H9 (cell line): ENCODE measurements around the gene PPP2CA. TPM values are rescaled to one million over a fixed set of nuclear protein-coding genes. Genes with fewer than 3 reads are reported as not detected.

Experiments used
- DNase-seq: peaks from one replicate; pipeline ENCODE4 v3.0.0-alpha.2; 2017
- H2AFZ ChIP-seq: one replicate; pipeline ENCODE4 v1.6.1; 2013; ENCODE audit warnings: mild to moderate bottlenecking, low read length, control low read depth, moderate library complexity
- H2AK5ac ChIP-seq: 2 replicates; pipeline ENCODE4 v1.6.1; 2013; ENCODE audit warnings: low read length, control low read depth, mixed read lengths; ENCODE audit not compliant: insufficient read length
- H2BK120ac ChIP-seq: one replicate; pipeline ENCODE4 v1.6.1; 2013; ENCODE audit warnings: low read depth, mild to moderate bottlenecking, low read length, control low read depth, inconsistent platforms; ENCODE audit not compliant: poor library complexity, severe bottlenecking
- H2BK12ac ChIP-seq: 2 replicates; pipeline ENCODE4 v1.6.1; 2013; ENCODE audit warnings: low read length, control low read depth, mixed read lengths, low read depth; ENCODE audit not compliant: insufficient read length
- H2BK15ac ChIP-seq: 2 replicates; pipeline ENCODE4 v1.6.1; 2013; ENCODE audit warnings: low read depth, low read length, control low read depth
- H2BK20ac ChIP-seq: one replicate; pipeline ENCODE4 v1.6.1; 2013; ENCODE audit warnings: low read depth, mild to moderate bottlenecking, low read length, control low read depth, inconsistent platforms; ENCODE audit not compliant: poor library complexity, severe bottlenecking
- H2BK5ac ChIP-seq: 2 replicates; pipeline ENCODE4 v1.6.1; 2013; ENCODE audit warnings: low read length, control low read depth, mixed read lengths; ENCODE audit not compliant: insufficient read length
- H3K14ac ChIP-seq: 2 replicates; pipeline ENCODE4 v1.6.1; 2013; ENCODE audit warnings: low read length, control low read depth; ENCODE audit not compliant: insufficient read depth
- H3K18ac ChIP-seq: 2 replicates; pipeline ENCODE4 v1.6.1; 2013; ENCODE audit warnings: low read depth, mild to moderate bottlenecking, mixed read lengths, low read length, control low read depth; ENCODE audit not compliant: insufficient read length
- H3K23ac ChIP-seq: 2 replicates; pipeline ENCODE4 v1.6.1; 2013; ENCODE audit warnings: low read length, control low read depth, mixed read lengths, low read depth; ENCODE audit not compliant: insufficient read length
- H3K23me2 ChIP-seq: 2 replicates; pipeline ENCODE4 v1.6.1; 2013; ENCODE audit warnings: low read depth, mild to moderate bottlenecking, mixed read lengths, low read length, control low read depth; ENCODE audit not compliant: insufficient read length, poor library complexity, severe bottlenecking
- H3K27ac ChIP-seq: 2 replicates; pipeline ENCODE4 v1.5.1; 2013; ENCODE audit warnings: low read length, control low read depth, mixed read lengths, low read depth; ENCODE audit not compliant: insufficient read length
- H3K27me3 ChIP-seq: 2 replicates; pipeline ENCODE4 v1.6.1; 2013; ENCODE audit warnings: low read length, control low read depth, inconsistent platforms; ENCODE audit not compliant: insufficient read depth
- H3K4ac ChIP-seq: 2 replicates; pipeline ENCODE4 v1.6.1; 2013; ENCODE audit warnings: low read depth, mild to moderate bottlenecking, control low read depth, inconsistent platforms, low read length, moderate library complexity
- H3K4me1 ChIP-seq: 2 replicates; pipeline ENCODE4 v1.6.1; 2013; ENCODE audit warnings: low read length, control low read depth, inconsistent platforms; ENCODE audit not compliant: insufficient read depth
- H3K4me2 ChIP-seq: 2 replicates; pipeline ENCODE4 v1.6.1; 2013; ENCODE audit warnings: low read length, control low read depth, mixed read lengths; ENCODE audit not compliant: insufficient read length, insufficient read depth
- H3K56ac ChIP-seq: 2 replicates; pipeline ENCODE4 v1.6.1; 2013; ENCODE audit warnings: low read depth, mild to moderate bottlenecking, mixed read lengths, low read length, control low read depth; ENCODE audit not compliant: insufficient read length
- H3K79me1 ChIP-seq: 2 replicates; pipeline ENCODE4 v1.6.1; 2013; ENCODE audit warnings: low read depth, mild to moderate bottlenecking, moderate library complexity, low read length, control low read depth, inconsistent platforms; ENCODE audit not compliant: insufficient read depth, poor library complexity, severe bottlenecking
- H3K79me2 ChIP-seq: 2 replicates; pipeline ENCODE4 v1.6.1; 2013; ENCODE audit warnings: low read length, control low read depth, inconsistent platforms; ENCODE audit not compliant: insufficient read depth
- H3K9ac ChIP-seq: 2 replicates; pipeline ENCODE4 v1.6.1; 2013; ENCODE audit warnings: low read length, control low read depth, mixed read lengths; ENCODE audit not compliant: insufficient read length; ENCODE audit errors: extremely low read depth
- H3K9me3 ChIP-seq: one replicate; pipeline ENCODE4 v1.6.1; 2013; ENCODE audit warnings: low read depth, low read length, inconsistent platforms; ENCODE audit not compliant: control insufficient read depth
- H3T11ph ChIP-seq: one replicate; pipeline ENCODE4 v1.6.1; 2013; ENCODE audit warnings: mild to moderate bottlenecking, low read length, control low read depth, inconsistent platforms
- H4K20me1 ChIP-seq: one replicate; pipeline ENCODE4 v1.6.1; 2013; ENCODE audit not compliant: control insufficient read depth, insufficient read length, insufficient read depth
- H4K5ac ChIP-seq: 2 replicates; pipeline ENCODE4 v1.6.1; 2013; ENCODE audit warnings: low read depth, mild to moderate bottlenecking, mixed read lengths, low read length, control low read depth; ENCODE audit not compliant: insufficient read length
- H4K8ac ChIP-seq: replicated peaks from 2 replicates; pipeline ENCODE4 v1.6.1; 2013; ENCODE audit warnings: low read length, control low read depth, mixed read lengths, low read depth; ENCODE audit not compliant: insufficient read length
- H4K91ac ChIP-seq: 2 replicates; pipeline ENCODE4 v1.6.1; 2013; ENCODE audit warnings: low read depth, mild to moderate bottlenecking, moderate library complexity, mixed read lengths, low read length, control low read depth; ENCODE audit not compliant: insufficient read length
- H3K27ac Mint-ChIP-seq, 3 experiments: 2 replicates in 2 of 3; 3 replicates in 1 of 3; pipeline ENCODE4 v1.8.0; 2020 to 2021; ENCODE audit warnings: mixed read lengths in 3 of 3, mild to moderate bottlenecking in 1 of 3, moderate library complexity in 1 of 3
- H3K27me3 Mint-ChIP-seq: 2 replicates; pipeline ENCODE4 v1.8.0; 2021; ENCODE audit warnings: low read depth, mild to moderate bottlenecking, moderate library complexity, mixed read lengths
- H3K36me3 Mint-ChIP-seq, 3 experiments: 2 replicates in 2 of 3; 3 replicates in 1 of 3; pipeline ENCODE4 v1.8.0; 2020 to 2021; ENCODE audit warnings: low read depth in 3 of 3, mixed read lengths in 3 of 3; ENCODE audit not compliant: insufficient read depth in 1 of 3
- H3K4me1 Mint-ChIP-seq, 2 experiments: 2 replicates each; pipeline ENCODE4 v1.8.0; 2020; ENCODE audit warnings: mixed read lengths in 2 of 2
- H3K4me3 Mint-ChIP-seq, 2 experiments: 2 replicates in 1 of 2; 3 replicates in 1 of 2; pipeline ENCODE4 v1.8.0; 2020 to 2021; ENCODE audit warnings: mild to moderate bottlenecking in 2 of 2, mixed read lengths in 2 of 2, moderate library complexity in 1 of 2
- H3K9me3 Mint-ChIP-seq, 2 experiments: 2 replicates in 1 of 2; 3 replicates in 1 of 2; pipeline ENCODE4 v1.8.0; 2020; ENCODE audit warnings: mild to moderate bottlenecking in 2 of 2, mixed read lengths in 2 of 2, moderate library complexity in 1 of 2
- CTCF ChIP-seq: fragments of 200-600 bp; sonication (generic); conservative IDR thresholded peaks from 3 replicates; pipeline ENCODE4 v1.8.0; 2021; ENCODE audit warnings: antibody characterized with exemption, mild to moderate bottlenecking
- WGBS: extraction: QIAGEN DNeasy Blood & Tissue Kit; methylation state at CpG from one replicate; pipeline ENCODE4 v1.1.7; 2013; ENCODE audit warnings: missing lambda C conversion rate, low lambda C conversion rate, mixed read lengths; ENCODE audit not compliant: insufficient read length; ENCODE audit errors: extremely low coverage; 5-methylcytosine and 5-hydroxymethylcytosine counted together
- microRNA-seq: library from miRNA; unstranded; fragments of <30 nt; microRNA quantifications from one replicate; pipeline ENCODE4, GENCODE V29; 2020; ENCODE audit warnings: borderline microRNAs expressed
- total RNA-seq: library from RNA; stranded (reverse); gene quantifications from 2 replicates; pipeline ENCODE4 v1.2.1, GENCODE V29; 2021

The PPP2CA gene
- total RNA-seq, 1 experiment from 2014 or later = 244 TPM

- Histone ChIP-seq H4K5ac (no peak overlapping the region), H3K56ac (no peak overlapping the region), H3T11ph (no peak overlapping the region), H3K79me1 (peaks cover 2% of the 10 kb centered on the region), H3K9me3 (no peaks in the 10 kb centered on the region), H3K4me2 (no peak overlapping the region), H3K18ac (no peak overlapping the region), H2BK20ac (no peak overlapping the region), H3K4ac (no peak overlapping the region), H3K4me1 (no peaks in the 10 kb centered on the region), H3K23me2 (no peaks in the 10 kb centered on the region), H4K91ac (no peak overlapping the region), H2BK15ac (no peak overlapping the region), H3K27me3 (no peaks in the 10 kb centered on the region), H3K79me2 (no peaks in the 10 kb centered on the region), H4K8ac (no peak overlapping the region), H3K27ac (no peak overlapping the region), H3K23ac (no peak overlapping the region), H2AK5ac (no peak overlapping the region), H4K20me1 (peaks cover 4% of the 10 kb centered on the region), H2BK120ac (no peak overlapping the region), H3K9ac (no peak overlapping the region), H3K14ac (no peak overlapping the region), H2BK5ac (no peak overlapping the region), H2AFZ (no peak overlapping the region), H2BK12ac (no peak overlapping the region)
- TF ChIP-seq CTCF = no peak
- no peak overlapping the region; a peak in 1 of 7 replicates for H3K27ac Mint-ChIP-seq
- H3K27me3 Mint-ChIP-seq = no peaks in the 10 kb centered on the region
- WGBS = no CpG with 5 or more reads among the region's 1 CpG
- no peaks in the 10 kb centered on the region for H3K9me3 Mint-ChIP-seq
- H3K4me3 Mint-ChIP-seq = no peak overlapping the region
- no peak for DNase-seq
- H3K36me3 Mint-ChIP-seq = peaks cover 8 to 65% (median 37%) of the 10 kb centered on the region in 3 experiments; a peak in 6 of 7 replicates
- H3K4me1 Mint-ChIP-seq = peaks cover 3 to 8% of the 10 kb centered on the region in 2 experiments; a peak in 3 of 4 replicates
Observed at GRCh38 chr5:134145041-134145757, 80.7 kb downstream of the PPP2CA start.

Small RNAs within 50 kb of the gene (microRNA-seq; reads per million reads assigned to microRNA genes)
- 0.35 reads per million for gene MIR3661

Other genes with a start within 250 kb of the PPP2CA start
- 206 and 208 TPM in 2 replicates for gene VDAC1, start 221.1 kb downstream of the PPP2CA start, total RNA-seq
- 17.2 and 18.2 TPM in 2 replicates for gene TCF7, start 111.4 kb downstream of the PPP2CA start, total RNA-seq
- 348 and 350 TPM in 2 replicates for gene SKP1, start 49.1 kb downstream of the PPP2CA start, total RNA-seq
- gene CDKL3, start 141.1 kb upstream of the PPP2CA start, total RNA-seq = 2.5 and 2.8 TPM in 2 replicates
- 50.3 and 50.6 TPM in 2 replicates for gene UBE2B, start 145.5 kb upstream of the PPP2CA start, total RNA-seq
- gene CDKN2AIPNL, start 185.8 kb upstream of the PPP2CA start, total RNA-seq = 60.0 and 60.3 TPM in 2 replicates